Esophagus squamous epithelium (tissue), 4 donors: ENCODE measurements around the gene COQ10B.

ENCODE experiments used
- POLR2A ChIP-seq, 4 donors: fragments of 450-650 bp; IDR thresholded peaks; one replicate each; pipeline ENCODE4 v1.6.1; 2017; ENCODE audit warnings: antibody characterized with exemption in 4 of 4, mild to moderate bottlenecking in 4 of 4, moderate library complexity in 3 of 4
- TF ChIP-seq, protein P1 (sequence below), 6 experiments: fragments of 450-650 bp in 4 of 6; fragments of 200-600 bp in 2 of 6; sonication (generic) in 2 of 6; IDR thresholded peaks; one replicate each; pipeline ENCODE4 v1.5.1; 2016 to 2019; ENCODE audit warnings: antibody characterized with exemption in 6 of 6, mild to moderate bottlenecking in 4 of 6, moderate library complexity in 4 of 6

DNA sequence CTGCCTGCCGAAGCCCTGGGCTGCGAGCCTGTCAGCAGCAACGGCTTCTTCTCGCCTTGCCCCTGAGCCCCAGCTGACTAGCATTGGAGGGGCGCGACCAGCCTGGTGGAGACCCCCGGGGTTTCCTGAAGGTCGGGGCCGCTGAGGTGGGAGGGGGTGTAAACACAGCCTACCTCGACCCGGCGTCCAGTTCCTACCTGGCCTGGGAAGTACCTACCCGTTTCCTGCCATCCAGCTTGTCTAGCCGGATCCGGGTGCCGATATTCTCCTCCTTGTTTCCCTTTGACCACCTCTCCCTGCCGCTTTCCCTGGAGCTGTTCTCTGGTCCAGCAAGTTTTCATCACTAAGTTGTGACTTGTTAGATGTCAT lies 63.0 kb downstream of the COQ10B start:
- TF ChIP-seq, protein P1, sequence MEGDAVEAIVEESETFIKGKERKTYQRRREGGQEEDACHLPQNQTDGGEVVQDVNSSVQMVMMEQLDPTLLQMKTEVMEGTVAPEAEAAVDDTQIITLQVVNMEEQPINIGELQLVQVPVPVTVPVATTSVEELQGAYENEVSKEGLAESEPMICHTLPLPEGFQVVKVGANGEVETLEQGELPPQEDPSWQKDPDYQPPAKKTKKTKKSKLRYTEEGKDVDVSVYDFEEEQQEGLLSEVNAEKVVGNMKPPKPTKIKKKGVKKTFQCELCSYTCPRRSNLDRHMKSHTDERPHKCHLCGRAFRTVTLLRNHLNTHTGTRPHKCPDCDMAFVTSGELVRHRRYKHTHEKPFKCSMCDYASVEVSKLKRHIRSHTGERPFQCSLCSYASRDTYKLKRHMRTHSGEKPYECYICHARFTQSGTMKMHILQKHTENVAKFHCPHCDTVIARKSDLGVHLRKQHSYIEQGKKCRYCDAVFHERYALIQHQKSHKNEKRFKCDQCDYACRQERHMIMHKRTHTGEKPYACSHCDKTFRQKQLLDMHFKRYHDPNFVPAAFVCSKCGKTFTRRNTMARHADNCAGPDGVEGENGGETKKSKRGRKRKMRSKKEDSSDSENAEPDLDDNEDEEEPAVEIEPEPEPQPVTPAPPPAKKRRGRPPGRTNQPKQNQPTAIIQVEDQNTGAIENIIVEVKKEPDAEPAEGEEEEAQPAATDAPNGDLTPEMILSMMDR (IDR thresholded peaks at IDR 0.05): no peak
- TF ChIP-seq POLR2A (IDR thresholded peaks at IDR 0.05): no peak
